ENCODE results near the gene XPOT. TPM values are rescaled to one million over a fixed set of nuclear protein-coding genes. Genes with fewer than 3 reads are reported as not detected.

XPOT gene
- total RNA-seq, 2 experiments from 2014 or later, result 163 to 180 TPM

- TF ChIP-seq CTCF (IDR thresholded peaks at IDR 0.05), result no peak
- intact Hi-C loops (cut with micrococcal nuclease), result no loop called here
- no peak for ATAC-seq
- Mint-ChIP-seq H3K36me3 (ENCODE audit: low read depth) (peaks cover 21% of the 10 kb centered on the region), H3K27me3 (no peaks in the 10 kb centered on the region), H3K4me3 (no peak overlapping the region), H3K4me1 (ENCODE audit: low read depth) (peaks cover 8% of the 10 kb centered on the region), H3K27ac (no peak overlapping the region), H3K9me3 (no peaks in the 10 kb centered on the region)
- ChIA-PET CTCF (no interaction called here), POLR2A (interaction anchor here (1.1 kb wide), 1 partner anchor 18 kb away, joined by 3 read pairs; no protein-coding TSS in a partner anchor)
- no peak for DNase-seq
These were observed 82.5 kb downstream of the XPOT start for GRCh38 chr12:64486657-64487056.

GRCh38 chr12:64491718-64492117, 87.5 kb downstream of the XPOT start:
- DNase-seq, result no peak
- no peaks in the 10 kb centered on the region for H3K9me3 Mint-ChIP-seq
- ATAC-seq, result peak; percentile 61
- intact Hi-C loops (cut with micrococcal nuclease), result no loop called here
- peak overlapping the region; percentile 34 for H3K27ac Mint-ChIP-seq
- no peaks in the 10 kb centered on the region for H3K27me3 Mint-ChIP-seq
- CTCF ChIA-PET, result interaction anchor here (0.8 kb wide), 1 partner anchor 58 kb away, joined by 3 read pairs; no protein-coding TSS in a partner anchor
- POLR2A ChIA-PET, result no interaction called here
- no peak overlapping the region for H3K4me3 Mint-ChIP-seq
- H3K36me3 Mint-ChIP-seq (ENCODE audit: low read depth), result peaks cover 26% of the 10 kb centered on the region
- TF ChIP-seq CTCF (IDR thresholded peaks at IDR 0.05), result no peak
- H3K4me1 Mint-ChIP-seq (ENCODE audit: low read depth), result peaks cover 18% of the 10 kb centered on the region

GRCh38 chr12:64493513-64493912, 89.3 kb downstream of the XPOT start:
- H3K27me3 Mint-ChIP-seq, result no peaks in the 10 kb centered on the region
- H3K9me3 Mint-ChIP-seq, result no peaks in the 10 kb centered on the region
- H3K27ac Mint-ChIP-seq, result no peak overlapping the region
- TF ChIP-seq CTCF (IDR thresholded peaks at IDR 0.05), result no peak
- intact Hi-C loops (cut with micrococcal nuclease), result no loop called here
- POLR2A ChIA-PET, result no interaction called here
- CTCF ChIA-PET, result interaction anchor here (0.6 kb wide), 1 partner anchor 1096 kb away, joined by 4 read pairs; no protein-coding TSS in a partner anchor
- H3K4me3 Mint-ChIP-seq, result no peak overlapping the region
- peaks cover 34% of the 10 kb centered on the region for H3K36me3 Mint-ChIP-seq (ENCODE audit: low read depth)
- peaks cover 18% of the 10 kb centered on the region for H3K4me1 Mint-ChIP-seq (ENCODE audit: low read depth)
- no peak for DNase-seq
- no peak for ATAC-seq

GRCh38 chr12:64494998-64495729, 91.0 kb downstream of the XPOT start:
- TF ChIP-seq CTCF (IDR thresholded peaks at IDR 0.05), result no peak
- no peak overlapping the region for H3K27ac Mint-ChIP-seq
- ATAC-seq (no peak), DNase-seq (no peak)
- ChIA-PET POLR2A (no interaction called here), CTCF (interaction anchor here (0.7 to 0.8 kb wide), 2 partner anchors 13 to 28 kb away, joined by 3 read pairs; no protein-coding TSS in a partner anchor)
- no peaks in the 10 kb centered on the region for H3K9me3 Mint-ChIP-seq
- intact Hi-C loops (cut with micrococcal nuclease), result no loop called here
- no peak overlapping the region for H3K4me3 Mint-ChIP-seq
- H3K36me3 Mint-ChIP-seq (ENCODE audit: low read depth), result peaks cover 30% of the 10 kb centered on the region
- H3K27me3 Mint-ChIP-seq, result no peaks in the 10 kb centered on the region
- peaks cover 12% of the 10 kb centered on the region for H3K4me1 Mint-ChIP-seq (ENCODE audit: low read depth)

GRCh38 chr12:64496839-64497400, 92.7 kb downstream of the XPOT start:
- DNase-seq (no peak), ATAC-seq (no peak)
- no peaks in the 10 kb centered on the region for H3K9me3 Mint-ChIP-seq
- no peak overlapping the region for H3K27ac Mint-ChIP-seq
- no peak overlapping the region for H3K4me3 Mint-ChIP-seq
- POLR2A ChIA-PET, result no interaction called here
- H3K36me3 Mint-ChIP-seq (ENCODE audit: low read depth), result peaks cover 28% of the 10 kb centered on the region
- H3K4me1 Mint-ChIP-seq (ENCODE audit: low read depth), result peaks cover 8% of the 10 kb centered on the region
- intact Hi-C loops (cut with micrococcal nuclease), result no loop called here
- CTCF ChIA-PET, result no interaction called here
- no peaks in the 10 kb centered on the region for H3K27me3 Mint-ChIP-seq
- no peak for TF ChIP-seq CTCF (IDR thresholded peaks at IDR 0.05)
